HG03135 (cell line): ENCODE measurements around the gene SLC2A2.

Experiments used
- ATAC-seq: cut with Tn5 transposase; IDR thresholded peaks from one replicate; pipeline ENCODE4 v1.9.1; 2021; ENCODE audit warnings: mild to moderate bottlenecking, moderate library complexity; ENCODE audit not compliant: unreplicated experiment

The SLC2A2 gene

DNA sequence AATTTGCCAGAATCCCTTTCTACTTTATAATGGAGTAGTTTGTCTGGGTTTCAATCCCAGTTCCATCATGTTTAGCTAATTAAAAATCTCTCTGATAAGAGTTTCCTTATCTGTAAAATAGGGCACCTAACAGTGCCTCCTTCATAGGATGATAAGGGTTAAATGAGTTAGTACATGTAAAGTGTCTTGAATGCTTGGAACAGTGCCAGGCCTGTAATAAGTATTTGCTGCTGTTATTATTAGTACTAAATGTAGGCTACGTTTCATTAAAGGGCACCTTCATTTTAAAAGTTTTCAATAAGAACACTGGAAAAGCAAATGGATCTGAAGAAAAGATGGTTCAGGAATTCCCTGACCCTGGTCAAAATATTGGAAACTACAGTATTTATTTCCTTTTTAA, 11.8 kb upstream of the SLC2A2 start:
- no peak for ATAC-seq

DNA sequence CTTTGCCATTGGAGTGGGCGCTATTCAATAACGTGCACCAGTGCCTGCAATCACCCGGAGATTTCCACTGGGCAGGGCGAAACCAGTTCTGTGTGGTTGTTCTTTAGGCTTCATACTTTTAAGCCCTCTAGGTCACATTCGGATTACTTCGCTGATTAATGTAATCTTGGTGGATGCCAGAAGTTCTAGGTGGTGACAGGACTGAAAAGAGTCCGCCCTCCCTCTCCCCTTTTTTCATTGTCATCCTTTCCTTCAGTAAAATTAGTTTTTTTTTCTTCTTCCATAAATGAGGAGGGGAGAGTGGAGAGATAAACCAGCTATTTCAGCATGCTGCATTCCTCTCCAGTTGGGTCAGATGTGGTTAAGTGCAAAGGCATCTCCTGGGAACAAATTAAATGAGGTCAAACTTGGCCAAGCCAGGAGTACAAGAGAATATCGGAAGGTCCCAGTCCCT, 2.3 kb upstream of the SLC2A2 start:
- no peak for ATAC-seq

DNA sequence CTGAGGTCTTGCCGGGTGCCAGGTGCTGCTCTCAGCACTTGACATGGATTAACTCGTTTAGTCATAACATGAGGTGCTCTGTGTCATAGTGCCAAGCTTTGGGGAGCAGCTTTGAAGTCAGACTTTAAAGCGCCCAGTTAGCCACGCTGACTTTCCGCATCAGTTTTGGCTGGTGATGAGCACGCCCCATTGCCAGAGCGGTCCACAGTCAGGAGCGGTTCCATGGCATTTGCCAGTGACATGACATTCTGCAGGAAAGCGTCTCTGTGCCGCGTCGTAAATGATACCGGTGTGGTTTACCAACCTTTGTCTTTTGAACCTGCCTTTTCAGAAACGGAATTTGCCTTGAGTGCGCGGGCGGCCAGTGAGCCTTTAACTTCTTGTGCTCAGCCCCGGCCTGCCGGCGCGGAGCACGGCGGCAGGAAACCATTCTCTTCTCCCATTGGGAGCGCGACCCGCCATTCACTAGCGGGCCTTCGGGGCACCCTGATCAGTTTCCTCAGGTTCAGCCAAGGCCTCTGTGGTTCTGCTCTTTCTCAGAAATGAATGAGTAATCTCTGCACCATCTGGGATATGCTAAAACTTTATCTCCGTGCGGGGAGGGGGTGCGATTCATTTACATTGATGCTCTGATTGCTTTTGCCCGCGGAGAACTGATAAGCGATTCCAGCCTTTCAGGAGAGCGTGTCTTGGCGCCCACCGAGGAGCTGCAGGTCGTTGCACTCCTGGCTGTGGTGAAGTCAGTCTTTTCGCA, 1.7 kb upstream of the SLC2A2 start:
- no peak for ATAC-seq

GRCh38 chr3:171023566-171023965, 3.0 kb downstream of the SLC2A2 start:
- ATAC-seq, result no peak

GRCh38 chr3:171021377-171021776, 5.1 kb downstream of the SLC2A2 start:
- ATAC-seq, result no peak

DNA sequence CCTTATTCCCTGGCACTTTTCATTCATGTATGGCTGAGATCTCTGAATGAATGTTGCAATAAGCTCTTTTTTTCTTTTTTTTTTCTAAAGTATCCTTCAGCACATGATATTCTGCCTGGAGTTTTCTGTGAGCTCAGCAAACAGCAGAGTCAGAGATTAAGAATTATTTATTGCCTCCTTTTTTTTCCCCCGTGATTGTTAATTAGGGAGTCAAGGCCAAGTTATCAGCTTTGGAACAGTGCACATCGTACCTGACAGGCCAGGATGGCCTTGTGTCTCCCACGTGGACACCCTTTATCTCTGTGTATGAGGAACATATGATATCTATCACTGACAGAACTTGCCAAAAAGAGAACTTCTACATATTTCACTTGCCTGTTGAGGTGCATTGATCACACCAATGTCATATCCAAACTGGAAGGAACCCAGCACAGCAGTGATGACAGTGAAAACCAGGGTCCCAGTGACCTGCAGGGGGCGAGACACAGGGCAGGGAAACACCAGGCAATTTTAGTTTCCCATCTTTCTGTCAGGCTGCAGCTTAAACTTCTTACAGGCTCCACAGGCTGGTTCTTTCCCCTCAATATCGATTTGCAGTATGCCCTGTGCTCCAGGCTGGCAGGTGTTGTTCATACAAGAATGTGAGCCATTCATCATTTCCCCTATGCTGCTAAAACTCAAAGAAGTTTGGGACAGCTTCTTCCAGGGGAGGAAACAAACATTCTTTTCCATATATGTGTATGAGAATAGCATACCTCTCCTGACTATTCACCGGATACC, 8.2 kb downstream of the SLC2A2 start:
- no peak for ATAC-seq

DNA sequence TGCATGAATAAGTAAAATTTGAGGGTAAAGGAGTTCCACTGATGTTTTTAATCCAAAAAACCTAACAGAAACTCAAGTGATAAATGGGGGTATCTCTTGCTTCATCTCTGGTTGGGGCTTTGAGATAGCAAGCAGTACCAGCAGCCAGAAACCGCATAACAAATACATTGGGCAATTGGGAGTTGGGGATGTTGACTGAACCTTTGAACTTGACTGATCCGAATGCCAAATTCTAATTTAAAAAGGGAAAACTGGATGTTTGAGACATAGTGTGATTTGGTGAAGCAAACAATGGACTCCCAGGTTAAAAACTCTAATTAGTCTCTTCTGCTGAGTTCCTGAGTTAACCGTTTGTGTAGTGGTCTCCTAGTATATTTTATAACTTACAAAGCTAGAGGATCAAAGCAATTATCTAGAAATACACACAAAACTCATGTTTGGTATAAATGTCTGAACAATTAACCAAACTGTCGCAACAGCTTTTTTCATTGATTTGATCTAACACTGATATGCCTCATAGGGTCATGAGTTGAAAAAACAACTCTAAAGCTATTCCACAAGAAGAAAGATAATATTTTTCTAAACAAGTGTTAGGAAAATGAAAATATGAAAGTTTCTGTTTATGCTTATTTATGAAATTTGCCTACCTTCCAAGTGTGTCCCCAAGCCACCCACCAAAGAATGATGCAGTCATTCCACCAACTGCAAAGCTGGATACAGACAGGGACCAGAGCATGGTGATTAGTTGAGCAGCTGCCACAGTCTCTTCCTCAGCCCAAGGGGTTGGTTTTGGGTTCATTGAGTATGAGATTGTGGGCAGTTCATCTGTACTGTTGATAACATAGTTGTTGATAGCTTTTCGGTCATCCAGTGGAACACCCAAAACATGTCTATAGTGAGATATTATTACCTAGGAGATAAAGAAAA, 12.4 kb downstream of the SLC2A2 start:
- no peak for ATAC-seq

DNA sequence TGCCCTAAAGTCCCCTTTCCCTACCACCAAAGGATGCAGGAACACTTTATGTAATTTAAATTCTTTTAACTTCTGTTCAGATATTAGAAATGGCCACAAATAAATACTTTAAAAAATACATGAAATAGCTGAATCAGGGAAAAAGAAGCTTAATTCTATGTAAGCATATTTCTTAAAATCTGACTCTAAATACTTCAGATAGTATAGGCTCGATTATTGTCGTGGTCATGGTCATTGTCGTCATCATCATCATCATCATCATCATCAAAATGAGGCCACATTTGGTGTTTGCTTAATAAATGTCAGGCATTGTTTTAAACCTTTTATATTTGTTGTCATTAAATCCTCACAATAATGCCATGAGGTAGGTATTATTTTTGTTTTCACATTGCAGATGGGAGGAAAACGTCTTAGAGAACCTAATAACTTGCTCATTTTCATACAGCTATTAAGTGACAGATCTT, 14.6 kb downstream of the SLC2A2 start:
- ATAC-seq, result no peak

GRCh38 chr3:171011109-171011872, 15.2 kb downstream of the SLC2A2 start:
- no peak for ATAC-seq

DNA sequence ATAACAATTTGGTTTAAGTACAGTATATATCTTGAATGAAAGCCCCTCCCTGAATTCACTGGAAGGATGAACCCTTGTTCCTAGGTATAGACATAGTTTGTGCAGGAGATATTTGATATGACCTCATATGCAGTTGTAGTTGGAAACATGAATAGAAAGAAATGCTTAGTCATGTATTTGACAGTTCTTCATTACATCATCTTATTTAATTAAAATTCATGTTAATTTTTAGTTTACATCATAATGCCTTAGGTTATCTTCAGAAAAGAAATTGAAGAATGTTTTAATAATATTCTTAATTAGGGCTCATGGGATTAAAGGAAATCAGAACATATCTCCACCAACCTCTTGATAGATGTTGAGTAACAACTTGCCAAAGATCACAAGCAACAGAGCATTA, 19.2 kb downstream of the SLC2A2 start:
- no peak for ATAC-seq

GRCh38 chr3:171005648-171006047, 20.9 kb downstream of the SLC2A2 start:
- ATAC-seq, result no peak

- no peak for ATAC-seq
Measured at GRCh38 chr3:171001957-171002694, 24.4 kb downstream of the SLC2A2 start.

GRCh38 chr3:171001250-171001893, 25.1 kb downstream of the SLC2A2 start:
- no peak for ATAC-seq

DNA sequence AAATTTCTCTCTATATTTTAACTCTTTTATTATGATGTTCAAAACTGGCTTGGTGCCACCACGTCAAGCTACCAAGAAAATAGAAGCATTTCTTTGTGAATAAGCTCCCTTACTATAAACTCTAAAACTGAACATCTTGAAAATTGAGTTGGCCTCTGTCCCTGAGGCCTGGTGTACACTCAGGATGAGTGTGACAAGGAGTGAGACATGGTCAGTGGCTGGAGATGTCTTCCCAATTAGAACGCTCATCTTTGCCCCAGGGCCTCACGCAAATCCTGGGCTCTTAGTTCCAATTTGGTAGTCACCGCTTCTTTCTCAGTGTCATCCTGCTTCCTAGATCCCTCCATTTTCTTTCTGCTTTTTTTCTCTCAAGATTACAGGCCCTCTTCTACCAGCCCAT, 26.2 kb downstream of the SLC2A2 start:
- no peak for ATAC-seq

- ATAC-seq, result no peak
Measured at GRCh38 chr3:170999737-171000242, 26.7 kb downstream of the SLC2A2 start.

- no peak for ATAC-seq
Measured at GRCh38 chr3:170997961-170998913, 28.3 kb downstream of the SLC2A2 start.

- ATAC-seq, result no peak
Measured at GRCh38 chr3:170992854-170993253, 33.7 kb downstream of the SLC2A2 start.

GRCh38 chr3:170991664-170992063, 34.9 kb downstream of the SLC2A2 start:
- ATAC-seq, result no peak
